K562 (cell line): ENCODE data around the gene KIF1A.

Experiments
- BHLHE40 ChIP-seq: IDR thresholded peaks from 2 replicates; pipeline ENCODE4 v1.6.1; 2011; ENCODE audit warnings: low read length, improper control_type of control experiment
- BRD9 ChIP-seq: fragments of 450-650 bp; IDR thresholded peaks from 2 replicates; pipeline ENCODE4 v1.6.1; 2018; ENCODE audit warnings: low read depth; ENCODE audit not compliant: partially characterized antibody
- EZH2 ChIP-seq: IDR thresholded peaks from 2 replicates; pipeline ENCODE4 v1.6.1; 2012; ENCODE audit warnings: low read depth, mild to moderate bottlenecking, inconsistent platforms, low read length, borderline replicate concordance
- FOXK1 ChIP-seq: sonication (generic); formaldehyde crosslinking; IDR thresholded peaks from 2 replicates; pipeline ENCODE4 v1.8.0; 2022; ENCODE audit warnings: missing genetic modification reagents, mild to moderate bottlenecking, borderline replicate concordance
- FOXM1 ChIP-seq, 2 experiments: fragments of 450-650 bp in 1 of 2; sonication (generic) in 1 of 2; formaldehyde crosslinking in 1 of 2; IDR thresholded peaks; 2 replicates each; pipeline versions ENCODE4 v1.6.1 to v1.9.0; 2017 to 2022; ENCODE audit warnings: low read depth in 2 of 2, mild to moderate bottlenecking in 2 of 2, missing genetic modification reagents in 1 of 2, moderate library complexity in 1 of 2
- MAFK ChIP-seq: IDR thresholded peaks from 2 replicates; pipeline ENCODE4 v1.6.1; 2011; ENCODE audit warnings: low read length, improper control_type of control experiment
- MIER1 ChIP-seq: fragments of 450-650 bp; IDR thresholded peaks from 2 replicates; pipeline ENCODE4 v1.6.1; 2016; ENCODE audit warnings: antibody characterized with exemption, mild to moderate bottlenecking, low read depth
- NR3C1 ChIP-seq: sonication (generic); formaldehyde crosslinking; IDR thresholded peaks from 2 replicates; pipeline ENCODE4 v1.8.1; 2022; ENCODE audit warnings: missing genetic modification reagents
- POLR2AphosphoS5 ChIP-seq: IDR thresholded peaks from 2 replicates; pipeline ENCODE4 v1.6.1; 2011; ENCODE audit warnings: mild to moderate bottlenecking, low read depth, low read length, moderate library complexity; ENCODE audit not compliant: control insufficient read depth, insufficient read depth
- XRCC4 ChIP-seq: IDR thresholded peaks from one replicate; pipeline ENCODE4 v1.6.1; 2011; ENCODE audit not compliant: insufficient read depth, insufficient read length; ENCODE audit errors: extremely low read depth
- ZBTB5 ChIP-seq: fragments of 450-650 bp; IDR thresholded peaks from 2 replicates; pipeline ENCODE4 v1.6.1; 2017; ENCODE audit warnings: antibody characterized with exemption
- ZFP91 ChIP-seq: sonication (generic); formaldehyde crosslinking; IDR thresholded peaks from 2 replicates; pipeline ENCODE4 v1.8.0; 2022; ENCODE audit warnings: mild to moderate bottlenecking, missing genetic modification reagents
- ZNF780A ChIP-seq: fragments of 250-450 bp; sonication (Bioruptor Pico); IDR thresholded peaks from 2 replicates; pipeline ENCODE4 v1.5.0; 2021; ENCODE audit warnings: mild to moderate bottlenecking
- TF ChIP-seq, protein P1 (sequence below), 3 experiments: IDR thresholded peaks in 2 of 3; conservative IDR thresholded peaks in 1 of 3; 2 replicates each; pipeline ENCODE4 v1.5.1; 2011 to 2012; ENCODE audit warnings: low read length in 3 of 3, mild to moderate bottlenecking in 3 of 3, control low read depth in 2 of 3, improper control_type of control experiment in 1 of 3, inconsistent platforms in 1 of 3, low read depth in 1 of 3, mixed read lengths in 1 of 3, moderate library complexity in 1 of 3; ENCODE audit not compliant: insufficient read depth in 2 of 3

GRCh38 chr2:240749516-240749915 is 70.5 kb downstream of the KIF1A start:
- TF ChIP-seq POLR2AphosphoS5: no peak
- no peak for TF ChIP-seq MAFK
- TF ChIP-seq NR3C1 (CRISPR knock-in tag): no peak
- TF ChIP-seq, protein P1, sequence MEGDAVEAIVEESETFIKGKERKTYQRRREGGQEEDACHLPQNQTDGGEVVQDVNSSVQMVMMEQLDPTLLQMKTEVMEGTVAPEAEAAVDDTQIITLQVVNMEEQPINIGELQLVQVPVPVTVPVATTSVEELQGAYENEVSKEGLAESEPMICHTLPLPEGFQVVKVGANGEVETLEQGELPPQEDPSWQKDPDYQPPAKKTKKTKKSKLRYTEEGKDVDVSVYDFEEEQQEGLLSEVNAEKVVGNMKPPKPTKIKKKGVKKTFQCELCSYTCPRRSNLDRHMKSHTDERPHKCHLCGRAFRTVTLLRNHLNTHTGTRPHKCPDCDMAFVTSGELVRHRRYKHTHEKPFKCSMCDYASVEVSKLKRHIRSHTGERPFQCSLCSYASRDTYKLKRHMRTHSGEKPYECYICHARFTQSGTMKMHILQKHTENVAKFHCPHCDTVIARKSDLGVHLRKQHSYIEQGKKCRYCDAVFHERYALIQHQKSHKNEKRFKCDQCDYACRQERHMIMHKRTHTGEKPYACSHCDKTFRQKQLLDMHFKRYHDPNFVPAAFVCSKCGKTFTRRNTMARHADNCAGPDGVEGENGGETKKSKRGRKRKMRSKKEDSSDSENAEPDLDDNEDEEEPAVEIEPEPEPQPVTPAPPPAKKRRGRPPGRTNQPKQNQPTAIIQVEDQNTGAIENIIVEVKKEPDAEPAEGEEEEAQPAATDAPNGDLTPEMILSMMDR (IDR thresholded peaks at IDR 0.05 in 2 of 3, conservative IDR thresholded peaks at IDR 0.05 in 1 of 3; ENCODE audit: insufficient read depth in 2 of 3, low read depth in 1 of 3, low read length in 3 of 3): no peak
- TF ChIP-seq EZH2: no peak
- TF ChIP-seq XRCC4: no peak
- TF ChIP-seq ZBTB5: no peak
- no peak for TF ChIP-seq ZNF780A (CRISPR knock-in tag)
- TF ChIP-seq MIER1: no peak
- no peak for TF ChIP-seq BHLHE40
- no peak for TF ChIP-seq ZFP91 (CRISPR knock-in tag)
- TF ChIP-seq FOXM1 (IDR thresholded peaks at IDR 0.05; ENCODE audit: low read depth): no peak
- no peak for TF ChIP-seq FOXM1 (CRISPR knock-in tag; IDR thresholded peaks at IDR 0.05; ENCODE audit: low read depth)
- no peak for TF ChIP-seq FOXK1
- no peak for TF ChIP-seq BRD9
